MM.1S (cell line): ENCODE results near the gene CD300A.

Experiments used
- EZH2 ChIP-seq: fragments of 300-600 bp; sonication (generic); optimal IDR thresholded peaks from 2 replicates; pipeline ENCODE3; 2017; ENCODE audit warnings: low read depth, mild to moderate bottlenecking, antibody characterized with exemption, low read length, mixed read lengths
- EZH2phosphoT487 ChIP-seq: fragments of 300-600 bp; sonication (generic); IDR thresholded peaks from 2 replicates; pipeline ENCODE4 v1.6.1; 2018; ENCODE audit warnings: antibody characterized with exemption, low read length
- TF ChIP-seq, protein P1 (sequence below): fragments of 300-600 bp; sonication (generic); IDR thresholded peaks from 2 replicates; pipeline ENCODE4 v1.5.1; 2016; ENCODE audit warnings: antibody characterized with exemption, low read length, mixed read lengths

DNA sequence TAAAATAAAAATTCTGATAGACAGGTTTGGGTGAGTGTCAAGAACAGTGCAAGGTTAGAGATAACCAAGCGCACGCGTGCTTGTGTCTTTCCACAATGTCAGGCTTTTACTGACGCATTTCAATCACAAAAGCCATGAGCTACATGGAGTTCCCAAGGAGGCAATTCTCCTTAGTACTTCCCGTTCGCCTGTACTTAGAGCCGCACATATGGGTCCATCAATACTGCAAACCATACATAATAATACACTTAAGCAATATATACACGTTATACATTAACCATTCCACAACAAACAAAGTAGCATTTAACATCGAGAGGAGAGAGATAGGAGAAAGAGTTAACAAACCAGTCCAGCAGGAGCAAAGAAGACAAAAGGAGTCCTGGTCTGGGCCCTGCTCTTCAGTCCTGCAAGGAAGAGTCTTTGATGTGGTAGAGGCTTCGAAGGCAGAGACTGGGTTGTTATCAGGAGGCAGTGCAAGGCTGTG lies 46.5 kb upstream of the CD300A start:
- TF ChIP-seq, protein P1, sequence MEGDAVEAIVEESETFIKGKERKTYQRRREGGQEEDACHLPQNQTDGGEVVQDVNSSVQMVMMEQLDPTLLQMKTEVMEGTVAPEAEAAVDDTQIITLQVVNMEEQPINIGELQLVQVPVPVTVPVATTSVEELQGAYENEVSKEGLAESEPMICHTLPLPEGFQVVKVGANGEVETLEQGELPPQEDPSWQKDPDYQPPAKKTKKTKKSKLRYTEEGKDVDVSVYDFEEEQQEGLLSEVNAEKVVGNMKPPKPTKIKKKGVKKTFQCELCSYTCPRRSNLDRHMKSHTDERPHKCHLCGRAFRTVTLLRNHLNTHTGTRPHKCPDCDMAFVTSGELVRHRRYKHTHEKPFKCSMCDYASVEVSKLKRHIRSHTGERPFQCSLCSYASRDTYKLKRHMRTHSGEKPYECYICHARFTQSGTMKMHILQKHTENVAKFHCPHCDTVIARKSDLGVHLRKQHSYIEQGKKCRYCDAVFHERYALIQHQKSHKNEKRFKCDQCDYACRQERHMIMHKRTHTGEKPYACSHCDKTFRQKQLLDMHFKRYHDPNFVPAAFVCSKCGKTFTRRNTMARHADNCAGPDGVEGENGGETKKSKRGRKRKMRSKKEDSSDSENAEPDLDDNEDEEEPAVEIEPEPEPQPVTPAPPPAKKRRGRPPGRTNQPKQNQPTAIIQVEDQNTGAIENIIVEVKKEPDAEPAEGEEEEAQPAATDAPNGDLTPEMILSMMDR: no peak
- TF ChIP-seq EZH2 (no peak), EZH2phosphoT487 (no peak)
